Ascending aorta (tissue), 2 donors: Measurements from ENCODE around the gene IGFBP2. TPM values are rescaled to one million over a fixed set of nuclear protein-coding genes. Genes with fewer than 3 reads are reported as not detected.

Experiments
- DNase-seq, 2 donors: peaks; one replicate each; pipeline ENCODE4 v3.0.0-alpha.2; 2019; ENCODE audit warnings: low spot score in 2 of 2
- H3K27ac ChIP-seq, 2 donors: fragments of 200-600 bp; sonication (generic); one replicate each; pipeline ENCODE4 v1.5.1; 2016 to 2017; ENCODE audit warnings: mild to moderate bottlenecking in 1 of 2
- H3K27me3 ChIP-seq: fragments of 200-600 bp; sonication (generic); one replicate; pipeline ENCODE4 v1.5.1; 2017
- H3K36me3 ChIP-seq, 2 donors: fragments of 200-600 bp; sonication (generic); one replicate each; pipeline ENCODE4 v1.5.1; 2016
- H3K4me1 ChIP-seq, 2 donors: fragments of 200-600 bp; sonication (generic); one replicate each; pipeline ENCODE4 v1.5.1; 2016 to 2017; ENCODE audit warnings: mild to moderate bottlenecking in 1 of 2
- H3K4me3 ChIP-seq, 2 donors: fragments of 200-600 bp; sonication (generic); one replicate each; pipeline ENCODE4 v1.5.1; 2016 to 2017; ENCODE audit warnings: mild to moderate bottlenecking in 1 of 2
- H3K9me3 ChIP-seq, 2 donors: fragments of 200-600 bp; sonication (generic); one replicate each; pipeline ENCODE4 v1.5.1; 2016
- CTCF ChIP-seq, 3 experiments: fragments of 200-600 bp in 2 of 3; fragments of 450-650 bp in 1 of 3; sonication (generic) in 2 of 3; IDR thresholded peaks; one replicate each; pipeline ENCODE4 v1.5.1; 2016 to 2019; ENCODE audit warnings: antibody characterized with exemption in 3 of 3, mild to moderate bottlenecking in 1 of 3, moderate library complexity in 1 of 3
- intact Hi-C: fragments of 100-400 bp; cut with DNase I; formaldehyde crosslinking; loops from one replicate; pipeline ENCODE4 v1.15.1; 2023
- total RNA-seq: library from RNA; depleted of rRNA; stranded (reverse); fragments of >200 nt; gene quantifications from one replicate; pipeline ENCODE4 v1.1.0, GENCODE V29; 2016

IGFBP2 gene
- total RNA-seq, 1 donor from 2014 or later: 1,691 TPM

- Histone ChIP-seq H3K9me3 (no peaks in the 10 kb centered on the region), H3K27me3 (no peaks in the 10 kb centered on the region), H3K4me3 (no peak overlapping the region), H3K27ac (no peak overlapping the region), H3K4me1 (peaks cover 12 to 24% of the 10 kb centered on the region in 2 donors), H3K36me3 (no peaks in the 10 kb centered on the region)
- TF ChIP-seq CTCF (IDR thresholded peaks at IDR 0.05): no peak
- intact Hi-C loops: loop anchor here (5.0 kb wide), 1 partner anchor 40 kb away; no protein-coding TSS in a partner anchor
- no peak for DNase-seq
Observed at GRCh38 chr2:216617159-216617815, 15.9 kb upstream of the IGFBP2 start.

- Histone ChIP-seq H3K9me3 (no peaks in the 10 kb centered on the region), H3K36me3 (no peaks in the 10 kb centered on the region), H3K27me3 (no peaks in the 10 kb centered on the region), H3K4me3 (no peak overlapping the region), H3K27ac (peak overlapping the region; percentile 73 to 90), H3K4me1 (peaks cover 12 to 29% of the 10 kb centered on the region in 2 donors)
- DNase-seq: no peak
- intact Hi-C loops: loop anchor here (5.0 kb wide), 1 partner anchor 41 kb away; no protein-coding TSS in a partner anchor
- TF ChIP-seq CTCF (IDR thresholded peaks at IDR 0.05): no peak
Observed at GRCh38 chr2:216618785-216619184, 14.4 kb upstream of the IGFBP2 start.

- H3K27me3 ChIP-seq: no peaks in the 10 kb centered on the region
- no peak for TF ChIP-seq CTCF (IDR thresholded peaks at IDR 0.05)
- H3K36me3 ChIP-seq: no peaks in the 10 kb centered on the region
- no peak overlapping the region for H3K4me3 ChIP-seq
- no peaks in the 10 kb centered on the region for H3K9me3 ChIP-seq
- intact Hi-C loops: loop anchor here (5.0 kb wide), 1 partner anchor 42 kb away; no protein-coding TSS in a partner anchor
- peaks cover 12 to 29% of the 10 kb centered on the region in 2 donors for H3K4me1 ChIP-seq
- H3K27ac ChIP-seq: peak overlapping the region; percentile 73 to 90
- no peak for DNase-seq
Observed at GRCh38 chr2:216619411-216620393, 13.5 kb upstream of the IGFBP2 start.

- Histone ChIP-seq H3K4me3 (no peak overlapping the region), H3K27me3 (no peaks in the 10 kb centered on the region), H3K36me3 (no peaks in the 10 kb centered on the region), H3K27ac (peak overlapping the region; percentile 73 to 90), H3K4me1 (peaks cover 12 to 29% of the 10 kb centered on the region in 2 donors), H3K9me3 (no peaks in the 10 kb centered on the region)
- intact Hi-C loops: no loop called here
- no peak for TF ChIP-seq CTCF (IDR thresholded peaks at IDR 0.05)
- DNase-seq: no peak
Observed at GRCh38 chr2:216620786-216621185, 12.4 kb upstream of the IGFBP2 start.

GRCh38 chr2:216621292-216621691 lies 11.9 kb upstream of the IGFBP2 start:
- peaks cover 12 to 29% of the 10 kb centered on the region in 2 donors for H3K4me1 ChIP-seq
- no peaks in the 10 kb centered on the region for H3K9me3 ChIP-seq
- DNase-seq: no peak
- peak overlapping the region; percentile 73 to 90 for H3K27ac ChIP-seq
- no peaks in the 10 kb centered on the region for H3K36me3 ChIP-seq
- no peaks in the 10 kb centered on the region for H3K27me3 ChIP-seq
- intact Hi-C loops: no loop called here
- no peak overlapping the region for H3K4me3 ChIP-seq
- TF ChIP-seq CTCF (IDR thresholded peaks at IDR 0.05): peak in 1 of 3 experiments; percentile 2
